22Rv1 (cell line): ENCODE data around the gene MTFR2.

Source experiments
- CTCF ChIP-seq: fragments of 450-650 bp; IDR thresholded peaks from 2 replicates; pipeline ENCODE4 v1.5.1; 2017; ENCODE audit warnings: mild to moderate bottlenecking
- ZFX ChIP-seq: fragments of 450-650 bp; IDR thresholded peaks from 2 replicates; pipeline ENCODE4 v1.6.1; 2017; ENCODE audit warnings: antibody characterized with exemption, borderline replicate concordance

GRCh38 chr6:136289327-136289578, 39.1 kb upstream of the MTFR2 start:
- TF ChIP-seq CTCF (no peak), ZFX (no peak)
